Cortex of kidney (tissue), 1 donor: ENCODE measurements around the gene HDAC7.

ENCODE experiments used
- DNase-seq: peaks from one replicate; lab custom pipeline; 2025; lab: John Stamatoyannopoulos, UW

Gene HDAC7

DNA sequence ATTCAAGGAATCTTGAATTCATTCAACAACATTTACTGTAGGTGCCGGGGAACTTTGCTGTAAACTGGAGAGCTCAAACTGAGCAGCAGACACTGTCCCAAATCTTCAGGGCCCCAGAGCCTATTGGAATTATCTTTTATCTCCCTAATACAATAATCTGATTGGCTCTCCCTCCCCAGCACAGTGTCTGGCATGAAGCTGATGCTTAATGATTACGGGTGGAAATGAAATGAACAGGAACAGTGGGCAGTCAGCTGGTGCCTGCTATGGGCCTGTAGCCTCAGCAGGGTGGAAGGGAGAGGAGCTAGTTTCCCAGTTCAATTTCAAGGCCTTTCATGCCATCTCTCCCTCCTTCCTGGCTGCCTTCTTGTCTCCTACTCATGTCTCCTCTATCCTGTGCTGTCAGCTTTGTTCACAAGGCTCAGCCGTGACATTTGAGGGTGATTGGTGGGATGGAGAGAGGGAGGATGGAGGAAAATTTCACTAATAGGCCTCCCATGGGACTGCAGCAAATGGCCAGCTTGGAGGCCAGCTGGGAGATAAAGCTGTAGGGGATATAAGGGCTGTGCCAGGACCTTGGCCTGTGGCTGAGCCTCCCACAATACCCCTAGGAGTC is 56.7 kb downstream of the HDAC7 start:
- DNase-seq = no peak

- no peak for DNase-seq
Observed at GRCh38 chr12:47758834-47759690, 60.6 kb downstream of the HDAC7 start, which contains the start of gene RAPGEF3. TSS of gene RAPGEF3 (minus strand) at chr12:47758880. CDS start at chr12:47758556, 324 bp downstream.

GRCh38 chr12:47758584-47758833 is 61.2 kb downstream of the HDAC7 start:
- DNase-seq = no peak

GRCh38 chr12:47757840-47758583 is 61.7 kb downstream of the HDAC7 start:
- no peak for DNase-seq

- no peak for DNase-seq
Observed at GRCh38 chr12:47757364-47757839, 62.3 kb downstream of the HDAC7 start.

- no peak for DNase-seq
Observed at GRCh38 chr12:47755655-47756562, 63.8 kb downstream of the HDAC7 start.

- no peak for DNase-seq
Observed at GRCh38 chr12:47754881-47755280, 64.8 kb downstream of the HDAC7 start.

DNA sequence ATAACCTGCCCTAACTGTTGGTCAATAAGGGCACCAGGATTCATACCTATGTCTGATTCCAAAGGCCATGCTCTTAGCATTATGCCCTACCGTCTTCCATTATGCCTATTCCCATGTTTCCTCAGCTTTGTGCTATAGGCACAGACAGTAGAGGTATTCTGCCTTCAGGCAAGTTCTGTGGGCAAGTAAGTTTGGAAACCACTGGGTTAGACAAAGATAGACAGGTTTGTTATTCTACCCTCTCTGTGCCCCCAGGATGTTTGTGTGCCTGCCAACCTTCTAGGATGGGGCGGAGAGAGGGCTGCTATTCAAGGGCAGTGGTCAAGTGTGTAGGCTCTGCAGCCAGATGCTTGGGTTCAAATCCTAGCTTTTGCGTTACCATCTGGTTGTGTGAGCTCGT is 65.6 kb downstream of the HDAC7 start:
- DNase-seq = no peak

DNA sequence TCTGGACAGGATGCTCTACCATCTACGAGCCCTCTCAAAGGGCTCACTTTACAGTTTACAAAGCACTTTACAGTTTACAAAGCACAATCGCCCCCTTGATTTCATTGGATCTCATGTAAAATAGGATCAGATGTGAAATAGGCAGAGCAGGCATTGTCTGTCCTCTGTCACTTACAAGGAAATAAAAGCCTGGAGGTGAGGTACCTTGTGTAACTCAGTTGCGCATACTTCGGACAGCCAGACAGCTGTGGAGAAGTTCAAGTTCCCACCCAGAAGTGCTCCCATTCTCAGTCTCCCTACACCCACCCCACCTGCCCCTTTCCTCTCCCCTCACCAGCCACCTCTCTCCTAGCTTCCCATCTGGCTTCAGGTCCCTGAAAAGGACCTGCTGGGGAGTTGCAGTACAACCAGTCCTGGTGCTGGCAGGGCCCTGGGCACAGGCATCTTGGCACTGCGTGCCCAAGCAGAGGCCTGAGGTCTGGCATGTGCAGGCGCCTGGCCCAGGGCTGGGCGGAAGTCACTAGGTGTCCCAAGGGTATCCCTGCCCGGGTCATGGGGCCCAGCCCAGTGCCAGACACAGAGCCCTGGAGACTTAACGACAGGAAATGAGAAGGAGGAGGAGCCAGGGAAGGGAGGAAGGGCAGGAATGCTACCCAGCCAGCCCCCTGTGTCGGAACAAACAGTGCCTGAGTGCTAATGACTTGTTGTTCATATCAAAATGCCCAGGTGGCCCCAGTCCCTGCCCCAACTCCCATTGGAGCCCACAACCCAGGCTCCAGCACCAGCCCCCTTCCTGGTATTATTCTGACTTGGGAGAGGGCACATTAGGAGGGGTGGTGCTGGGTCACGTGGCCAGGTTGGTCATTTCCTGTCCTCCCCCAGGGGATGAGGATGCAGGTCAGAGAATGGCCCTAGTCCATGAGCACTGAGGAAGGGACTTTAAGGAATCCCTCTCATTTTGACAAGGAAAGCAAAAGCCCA is 66.4 kb downstream of the HDAC7 start:
- DNase-seq = no peak

DNA sequence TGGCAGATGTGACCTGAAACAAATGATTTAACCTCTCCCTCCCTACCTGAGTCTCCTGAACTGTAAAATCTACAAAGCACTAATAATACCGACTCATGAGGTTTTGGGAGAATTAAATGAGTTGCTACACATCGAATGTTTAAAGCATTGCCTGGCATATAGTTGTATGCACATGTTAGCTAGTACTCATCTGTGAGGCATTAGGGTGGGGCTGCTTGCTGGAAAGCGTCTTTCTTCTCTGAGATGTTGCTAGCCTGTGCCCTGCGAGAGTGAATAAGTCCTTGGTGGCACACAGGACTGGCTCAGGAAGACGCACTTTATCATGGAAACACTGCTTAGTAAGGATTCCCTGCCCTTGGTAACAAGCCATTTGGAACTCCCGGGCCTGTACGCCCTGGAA is 67.2 kb downstream of the HDAC7 start:
- DNase-seq = no peak

- DNase-seq = no peak
Observed at GRCh38 chr12:47752121-47752520, 67.6 kb downstream of the HDAC7 start.

GRCh38 chr12:47751561-47751960 is 68.1 kb downstream of the HDAC7 start:
- DNase-seq = no peak

- DNase-seq = no peak
Observed at GRCh38 chr12:47750916-47751470, 68.7 kb downstream of the HDAC7 start.

DNA sequence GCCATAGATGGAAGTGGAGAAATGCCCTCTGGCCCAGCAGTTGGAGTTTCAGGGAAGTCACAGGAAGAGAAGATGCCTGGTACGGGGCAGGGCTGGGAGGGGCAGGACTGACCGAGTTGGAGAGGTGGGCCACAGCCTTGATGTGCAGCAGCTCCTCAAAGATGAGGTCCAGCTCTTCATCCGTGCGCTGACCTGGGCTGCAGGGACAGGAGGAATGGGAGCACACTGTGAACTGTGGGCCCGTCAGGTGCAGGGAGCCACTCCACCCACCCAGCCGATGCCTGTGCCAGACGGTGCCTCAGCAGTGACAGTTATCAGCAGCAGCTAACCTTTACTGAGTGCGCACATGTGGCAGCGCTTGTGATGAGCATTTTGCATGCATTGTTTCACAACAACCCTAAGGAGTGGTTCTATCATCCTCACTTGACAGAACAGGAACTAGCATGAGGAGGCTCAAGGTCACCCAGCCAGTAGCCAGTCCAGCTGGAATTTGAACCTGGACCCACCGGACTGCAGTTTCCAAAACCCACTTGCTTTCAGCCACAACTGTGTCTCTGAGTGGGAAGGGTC is 69.4 kb downstream of the HDAC7 start:
- no peak for DNase-seq

DNA sequence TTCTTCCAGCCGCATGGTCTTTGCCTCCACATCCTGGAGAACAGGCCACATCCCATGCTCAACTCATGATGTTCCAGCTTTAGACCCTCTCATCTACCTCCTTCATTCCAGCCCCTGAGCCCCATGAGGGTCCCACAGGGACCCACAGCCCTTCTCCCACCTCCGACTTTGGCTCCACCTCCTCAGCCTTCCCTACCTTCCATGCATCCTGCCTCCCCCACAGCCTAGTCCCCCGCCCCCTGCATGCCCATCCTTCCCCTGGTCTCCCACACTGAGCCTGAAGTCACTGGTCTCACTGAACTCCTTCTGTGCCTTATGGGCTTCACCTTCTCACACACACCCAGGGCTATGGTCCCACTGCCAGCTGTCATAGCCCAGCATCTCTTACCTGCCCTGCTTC is 70.8 kb downstream of the HDAC7 start:
- DNase-seq = no peak

DNA sequence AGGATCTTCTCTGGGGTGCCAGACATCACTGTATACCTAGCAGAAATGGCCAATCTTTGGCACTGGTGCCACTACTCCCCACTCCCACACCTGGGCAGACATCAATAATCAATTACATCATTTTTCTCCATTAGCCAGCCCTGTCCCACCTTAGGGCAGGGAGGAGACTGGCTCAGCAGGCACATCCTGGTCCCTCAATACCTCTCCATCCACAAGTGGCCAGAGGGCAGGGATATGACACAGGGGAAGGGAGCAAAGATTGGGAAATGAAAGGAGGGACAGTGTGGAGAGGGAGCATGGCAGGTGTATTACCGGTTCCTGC is 71.2 kb downstream of the HDAC7 start:
- DNase-seq = no peak

DNA sequence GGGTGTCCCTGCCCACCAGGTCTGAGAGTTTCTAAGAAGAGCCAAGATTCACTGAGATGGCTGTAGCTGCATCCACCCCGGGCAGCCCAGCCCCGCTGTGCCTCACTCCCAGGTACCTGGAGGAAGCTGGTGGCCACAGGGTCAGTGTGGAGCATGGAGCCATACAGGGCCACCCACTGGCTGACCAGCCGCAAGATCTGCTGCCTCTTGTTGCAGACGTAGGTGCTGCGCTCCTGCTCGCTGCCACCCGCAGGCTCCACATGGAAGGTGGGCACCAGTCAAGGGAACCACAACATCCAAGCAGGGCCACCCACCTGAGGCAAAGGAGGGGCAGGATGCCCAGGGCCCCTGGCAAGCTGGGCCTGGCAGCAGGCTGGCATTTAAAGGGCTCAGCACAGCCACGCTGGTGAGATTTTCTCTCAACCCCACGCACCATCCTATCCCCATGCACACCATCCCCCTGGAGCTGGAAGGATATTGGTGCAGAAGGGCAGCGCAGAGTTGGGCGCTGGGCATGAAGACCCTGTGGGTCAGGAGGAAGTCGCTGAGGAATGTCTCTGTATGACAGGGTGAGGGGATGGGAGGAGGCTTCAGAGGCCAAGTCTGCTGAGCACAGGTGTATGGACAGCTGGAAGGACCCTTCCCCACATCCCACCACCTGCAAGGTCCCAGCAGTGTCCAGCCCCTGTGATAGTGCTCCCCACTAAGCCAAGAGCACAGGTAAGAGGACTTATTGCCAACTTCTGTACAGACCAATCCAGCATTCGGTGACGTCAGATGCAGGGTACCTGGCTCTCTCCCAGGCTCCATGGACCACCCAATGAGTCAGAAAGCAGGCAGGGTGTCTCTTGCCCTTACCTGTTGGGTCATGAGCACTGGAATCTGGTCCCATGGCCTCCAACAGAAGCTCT is 71.9 kb downstream of the HDAC7 start:
- no peak for DNase-seq

DNA sequence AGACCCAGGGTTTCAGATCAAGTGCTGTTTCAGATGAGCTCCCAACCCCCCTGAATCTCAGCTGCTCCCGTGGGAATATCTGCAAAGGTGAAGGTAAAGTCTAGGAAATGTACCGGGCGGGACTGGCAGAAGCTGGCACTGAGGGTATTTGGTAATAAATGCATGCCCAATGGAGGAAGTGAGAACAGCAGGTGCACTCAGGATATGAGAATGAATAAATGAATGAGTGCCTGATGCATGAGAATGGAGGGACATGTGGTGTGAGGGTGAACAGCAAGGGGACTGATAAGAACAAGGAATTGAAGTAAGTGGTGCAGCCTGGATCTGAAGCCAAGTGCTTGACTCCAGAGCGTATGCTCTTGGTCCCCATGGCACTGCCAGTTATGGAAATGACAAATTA is 72.6 kb downstream of the HDAC7 start:
- DNase-seq = no peak

- DNase-seq = no peak
Observed at GRCh38 chr12:47746523-47746922, 73.2 kb downstream of the HDAC7 start.
